H1 (cell line): ENCODE data around the gene WNT9A. TPM values are rescaled to one million over a fixed set of nuclear protein-coding genes. Genes with fewer than 3 reads are reported as not detected.
A peak's percentile ranks its signal among the peaks of the same experiment; 100 is the strongest.

Experiments used
- CTCF ChIA-PET: fragments of 300-600 bp; sonication (Branson Sonifier 250); formaldehyde crosslinking; loops from one replicate; lab custom pipeline; 2021; ENCODE audit not compliant: partially characterized antibody; lab: Charles Lee
- POLR2A ChIA-PET: fragments of 300-600 bp; sonication (Branson Sonifier 250); formaldehyde crosslinking; loops from one replicate; lab custom pipeline; 2021; ENCODE audit warnings: inconsistent platforms; ENCODE audit not compliant: partially characterized antibody; lab: Charles Lee
- DNase-seq, 2 experiments: peaks; one replicate each; pipeline versions ENCODE4 v3.0.0 to v3.0.0-alpha.2; 2010 to 2022; ENCODE audit warnings: low spot score in 2 of 2, low read depth in 1 of 2, mixed read lengths in 1 of 2
- FAIRE-seq: peaks from 2 replicates; lab custom pipeline; 2011; peaks lifted over from hg19 to GRCh38; lab: Jason Lieb, UNC
- H2AFZ ChIP-seq: 2 replicates; pipeline ENCODE4 v1.8.1; 2012; ENCODE audit warnings: low read length, inconsistent platforms
- H2AK5ac ChIP-seq: 2 replicates; pipeline ENCODE4 v1.6.1; 2013; ENCODE audit warnings: low read depth, low read length
- H2BK120ac ChIP-seq: replicated peaks from 2 replicates; pipeline ENCODE3; 2013; ENCODE audit warnings: low read depth, low read length, inconsistent platforms
- H2BK12ac ChIP-seq: 2 replicates; pipeline ENCODE4 v1.6.1; 2013; ENCODE audit warnings: low read depth, low read length
- H2BK15ac ChIP-seq: 2 replicates; pipeline ENCODE4 v1.6.1; 2013; ENCODE audit warnings: low read length
- H2BK20ac ChIP-seq: 2 replicates; pipeline ENCODE4 v1.6.1; 2013; ENCODE audit warnings: low read length
- H2BK5ac ChIP-seq: 2 replicates; pipeline ENCODE4 v1.6.1; 2013; ENCODE audit warnings: low read depth, low read length
- H3K14ac ChIP-seq: 2 replicates; pipeline ENCODE4 v1.6.1; 2013; ENCODE audit warnings: inconsistent platforms; ENCODE audit not compliant: insufficient read length
- H3K18ac ChIP-seq: 2 replicates; pipeline ENCODE4 v1.6.1; 2013; ENCODE audit warnings: low read length; ENCODE audit errors: extremely low read depth
- H3K23ac ChIP-seq: 2 replicates; pipeline ENCODE4 v1.6.1; 2013; ENCODE audit warnings: inconsistent platforms; ENCODE audit not compliant: insufficient read length
- H3K23me2 ChIP-seq: 2 replicates; pipeline ENCODE4 v1.6.1; 2013; ENCODE audit warnings: low read depth, low read length
- H3K27ac ChIP-seq: 2 replicates; pipeline ENCODE4 v1.6.1; 2011; ENCODE audit warnings: low read depth, low read length, inconsistent platforms
- H3K27me3 ChIP-seq, 4 experiments: replicated peaks in 1 of 4; 1 replicate in 1 of 4; 2 replicates in 3 of 4; pipeline versions ENCODE4 v1.6.1 to v1.8.1; 2011 to 2013; ENCODE audit warnings: low read length in 3 of 4, mild to moderate bottlenecking in 3 of 4, inconsistent platforms in 2 of 4, mixed read lengths in 2 of 4, moderate library complexity in 1 of 4; ENCODE audit not compliant: control insufficient read depth in 3 of 4, insufficient read depth in 3 of 4; ENCODE audit errors: extremely low read depth in 1 of 4
- H3K36me3 ChIP-seq, 4 experiments: 2 replicates each; pipeline versions ENCODE4 v1.6.1 to v1.8.1; 2011 to 2013; ENCODE audit warnings: mild to moderate bottlenecking in 4 of 4, low read length in 3 of 4, moderate library complexity in 2 of 4, control low read depth in 1 of 4, inconsistent platforms in 1 of 4; ENCODE audit not compliant: insufficient read depth in 4 of 4, control insufficient read depth in 2 of 4
- H3K4ac ChIP-seq: replicated peaks from 2 replicates; pipeline ENCODE3; 2013; ENCODE audit warnings: low read length, low read depth, mixed read lengths, inconsistent platforms; ENCODE audit not compliant: insufficient read length
- H3K4me1 ChIP-seq, 4 experiments: replicated peaks in 1 of 4; 1 replicate in 1 of 4; 2 replicates in 3 of 4; pipeline versions ENCODE4 v1.6.1 to v1.8.1; 2011 to 2013; ENCODE audit warnings: low read length in 3 of 4, inconsistent platforms in 2 of 4, mixed read lengths in 1 of 4; ENCODE audit not compliant: insufficient read depth in 4 of 4, control insufficient read depth in 3 of 4
- H3K4me2 ChIP-seq, 2 experiments: 2 replicates each; pipeline versions ENCODE4 v1.6.1 to v1.8.1; 2011 to 2013; ENCODE audit warnings: low read depth in 2 of 2, low read length in 2 of 2, control low read depth in 1 of 2, inconsistent platforms in 1 of 2, mild to moderate bottlenecking in 1 of 2; ENCODE audit not compliant: insufficient read depth in 1 of 2
- H3K4me3 ChIP-seq, 4 experiments: fragments of 200-600, 300-600 bp in 1 of 4; sonication (generic), shearing (Covaris generic), sonication (Bioruptor Twin) in 1 of 4; 2 replicates each; pipeline versions ENCODE4 v1.5.1 to v1.8.1; 2011 to 2016; ENCODE audit warnings: low read length in 4 of 4, low read depth in 3 of 4, control low read depth in 2 of 4, inconsistent platforms in 2 of 4, mild to moderate bottlenecking in 2 of 4, mixed read lengths in 1 of 4, moderate library complexity in 1 of 4; ENCODE audit not compliant: insufficient read depth in 2 of 4; ENCODE audit errors: extremely low read depth in 1 of 4
- H3K56ac ChIP-seq: replicated peaks from 2 replicates; pipeline ENCODE3; 2013; ENCODE audit warnings: low read depth, mild to moderate bottlenecking, mixed read lengths, low read length, inconsistent platforms; ENCODE audit not compliant: insufficient read length
- H3K79me1 ChIP-seq: 2 replicates; pipeline ENCODE4 v1.6.1; 2013; ENCODE audit warnings: low read depth, low read length, control low read depth
- H3K79me2 ChIP-seq, 2 experiments: 2 replicates each; pipeline versions ENCODE4 v1.6.1 to v1.8.1; 2012 to 2013; ENCODE audit warnings: low read length in 2 of 2, mild to moderate bottlenecking in 2 of 2, inconsistent platforms in 1 of 2; ENCODE audit not compliant: insufficient read depth in 2 of 2, control insufficient read depth in 1 of 2
- H3K9ac ChIP-seq, 4 experiments: replicated peaks in 1 of 4; 1 replicate in 1 of 4; 2 replicates in 3 of 4; pipeline versions ENCODE4 v1.6.1 to v1.8.1; 2011 to 2013; ENCODE audit warnings: low read depth in 3 of 4, low read length in 3 of 4, control low read depth in 2 of 4, mild to moderate bottlenecking in 2 of 4, moderate library complexity in 2 of 4, inconsistent platforms in 1 of 4; ENCODE audit errors: extremely low read depth in 1 of 4
- H3K9me3 ChIP-seq, 2 experiments: 2 replicates each; pipeline versions ENCODE4 v1.6.1 to v1.8.1; 2012 to 2013; ENCODE audit warnings: mild to moderate bottlenecking in 2 of 2, moderate library complexity in 2 of 2, control low read depth in 1 of 2, inconsistent platforms in 1 of 2, low read depth in 1 of 2, low read length in 1 of 2, mixed read lengths in 1 of 2; ENCODE audit not compliant: insufficient read depth in 2 of 2
- H4K20me1 ChIP-seq, 2 experiments: replicated peaks in 1 of 2; 2 replicates each; pipeline versions ENCODE3 to v1.8.1; 2011 to 2013; ENCODE audit warnings: inconsistent platforms in 2 of 2, low read length in 2 of 2, mild to moderate bottlenecking in 1 of 2; ENCODE audit not compliant: insufficient read depth in 2 of 2, control insufficient read depth in 1 of 2
- H4K5ac ChIP-seq: 2 replicates; pipeline ENCODE4 v1.6.1; 2013; ENCODE audit warnings: low read length, low read depth, mixed read lengths, inconsistent platforms; ENCODE audit not compliant: insufficient read length
- H4K8ac ChIP-seq: 2 replicates; pipeline ENCODE4 v1.8.0; 2013; ENCODE audit warnings: mild to moderate bottlenecking, moderate library complexity, low read length, inconsistent platforms; ENCODE audit not compliant: insufficient read depth; ENCODE audit errors: extremely low read depth
- H4K91ac ChIP-seq: replicated peaks from 2 replicates; pipeline ENCODE3; 2013; ENCODE audit warnings: low read length, mixed read lengths, inconsistent platforms; ENCODE audit not compliant: insufficient read length
- CHD1 ChIP-seq: IDR thresholded peaks from 2 replicates; pipeline ENCODE4 v1.6.1; 2012; ENCODE audit warnings: low read depth, low read length, improper control_type of control experiment
- EGR1 ChIP-seq: IDR thresholded peaks from 2 replicates; pipeline ENCODE4 v1.6.1; 2011; ENCODE audit warnings: low read depth, low read length, borderline replicate concordance
- SRF ChIP-seq: IDR thresholded peaks from 2 replicates; pipeline ENCODE4 v1.6.1; 2011; ENCODE audit warnings: mild to moderate bottlenecking, low read depth, low read length, moderate library complexity
- TCF12 ChIP-seq: IDR thresholded peaks from 2 replicates; pipeline ENCODE4 v1.6.1; 2011; ENCODE audit warnings: low read depth, mild to moderate bottlenecking, low read length
- ZNF274 ChIP-seq: IDR thresholded peaks from 2 replicates; pipeline ENCODE4 v1.7.0; 2012; ENCODE audit warnings: low read length, borderline replicate concordance; ENCODE audit errors: extremely low read depth
- WGBS, 2 experiments: shearing (Covaris generic) in 1 of 2; methylation state at CpG; one replicate each; pipeline versions ENCODE4 v1.1.6 to v1.1.7; 2013 to 2015; ENCODE audit warnings: low lambda C conversion rate in 2 of 2, mixed read lengths in 2 of 2, inconsistent platforms in 1 of 2, low coverage in 1 of 2, missing lambda C conversion rate in 1 of 2; ENCODE audit not compliant: insufficient replicate concordance in 2 of 2, insufficient coverage in 1 of 2, insufficient read length in 1 of 2; ENCODE audit errors: extremely low coverage in 1 of 2, missing lambda C conversion rate in 1 of 2; 5-methylcytosine and 5-hydroxymethylcytosine counted together
- polyA plus RNA-seq, 7 experiments: library from polyadenylated mRNA; depleted of rRNA in 3 of 7; stranded (reverse) in 5 of 7; unstranded in 2 of 7; fragments of >200 nt in 5 of 7; fragments of 200-250 nt in 2 of 7; gene quantifications; 1 replicate in 5 of 7; 2 replicates in 1 of 7; 4 replicates in 1 of 7; pipeline versions ENCODE4 v1.2.1 to v1.2.3, GENCODE V29; 2011 to 2013; ENCODE audit warnings: missing spikeins in 2 of 7, mixed read lengths in 2 of 7
- total RNA-seq: library from RNA; stranded (reverse); fragmentation: NEBNext Ultra II Directional; extraction: Animal tissue kit (Norgen Biotek cat#: 25700); gene quantifications from 2 replicates; pipeline ENCODE4 v1.2.1, GENCODE V29; 2021
- TF ChIP-seq, protein P1 (sequence below), 3 experiments: IDR thresholded peaks; 1 replicate in 2 of 3; 2 replicates in 1 of 3; pipeline versions ENCODE4 v1.5.1 to v1.6.1; 2011; ENCODE audit warnings: low read length in 3 of 3, mild to moderate bottlenecking in 3 of 3, inconsistent platforms in 2 of 3, low read depth in 1 of 3, moderate library complexity in 1 of 3; ENCODE audit not compliant: insufficient read depth in 1 of 3; ENCODE audit errors: control extremely low read depth in 1 of 3

Gene WNT9A
- total and polyA plus RNA-seq, 2 of the 8 experiments (the other 6 are each of a cell fraction or from before 2014, with no cell fraction given), result 1.1 to 1.5 TPM

DNA sequence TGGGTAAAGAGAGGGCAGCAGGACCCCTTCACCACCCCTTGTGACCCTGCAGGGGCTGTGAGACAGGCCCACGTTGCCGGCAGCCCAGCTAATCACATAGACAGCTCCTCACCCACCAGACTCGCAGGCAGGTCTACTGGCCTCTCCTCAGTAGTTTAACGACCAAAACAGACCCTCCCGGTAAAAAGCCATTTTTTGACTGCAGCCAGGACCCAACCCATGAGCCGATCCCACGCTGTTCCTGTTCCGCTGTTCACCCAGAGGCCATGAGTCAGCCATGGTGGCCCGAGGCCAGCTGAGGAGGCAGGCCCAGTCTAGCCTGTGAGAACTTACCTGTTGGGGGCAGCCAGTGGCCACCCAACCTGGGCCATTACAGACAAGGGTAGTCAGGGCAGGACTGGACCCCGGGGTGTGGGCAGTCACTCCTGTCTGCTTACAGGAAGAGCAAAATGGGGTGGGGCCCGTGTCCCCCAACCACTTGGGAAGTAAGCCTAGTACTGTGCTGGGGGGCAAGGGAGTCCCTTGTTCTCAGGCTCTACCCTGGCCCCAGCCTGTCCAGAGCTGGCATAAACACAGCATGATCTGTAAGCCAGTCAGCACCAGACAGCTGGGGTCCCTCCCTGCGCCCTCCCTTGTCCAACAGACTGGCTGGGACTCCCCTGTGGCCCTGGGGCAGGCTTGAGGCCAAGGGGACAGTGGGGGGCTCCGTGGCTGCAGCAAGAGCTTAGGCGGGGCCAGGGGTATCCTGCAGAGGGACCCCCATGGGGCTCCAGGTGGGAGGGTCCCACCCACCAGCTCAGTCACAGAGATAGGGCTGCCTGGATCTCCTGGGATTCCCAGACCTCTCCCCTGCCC is 61.9 kb downstream of the WNT9A start:
- Histone ChIP-seq H3K36me3 (no peaks in the 10 kb centered on the region), H2BK15ac (no peak overlapping the region; the same call in 1 of the 2 replicates), H2BK20ac (no peak overlapping the region), H3K4me2 (peak overlapping the region; percentile 75 to 88; a peak in 2 of 4 replicates), H4K5ac (no peak overlapping the region), H4K91ac (peak overlapping the region; percentile 36), H3K4me3 (no peak overlapping the region), H3K27me3 (no peaks in the 10 kb centered on the region; a peak in 2 of 7 replicates), H3K9ac (no peak overlapping the region), H4K20me1 (no peaks in the 10 kb centered on the region), H3K23me2 (peaks cover 13% of the 10 kb centered on the region; the same call in 1 of the 2 replicates), H3K14ac (no peak overlapping the region), H3K79me1 (no peaks in the 10 kb centered on the region), H3K56ac (no peak overlapping the region), H3K23ac (no peak overlapping the region), H3K9me3 (no peaks in the 10 kb centered on the region), H2BK12ac (no peak overlapping the region; the same call in 1 of the 2 replicates), H2AK5ac (no peak overlapping the region), H2BK5ac (no peak overlapping the region), H2BK120ac (no peak overlapping the region), H2AFZ (no peak overlapping the region), H3K18ac (peak overlapping the region; percentile 60), H3K4ac (no peak overlapping the region), H3K27ac (no peak overlapping the region), H3K4me1 (peaks cover 0 to 17% (median 11%) of the 10 kb centered on the region in 4 experiments; a peak in 6 of 7 replicates), H4K8ac (no peak overlapping the region; the same call in 1 of the 2 replicates)
- POLR2A ChIA-PET, result interaction anchor here (1.6 to 2.0 kb wide), 2 partner anchors 33 to 92 kb away, joined by 3 to 5 read pairs; no protein-coding TSS in a partner anchor
- 77% methylated on average over 11 of the region's 14 CpGs; no CpG with 5 or more reads in 1 of the 2 experiments for WGBS, 2 experiments
- no peak for FAIRE-seq
- CTCF ChIA-PET, result interaction anchor here (0.9 to 2.4 kb wide), 3 partner anchors 14 to 124 kb away, joined by 3 to 5 read pairs (median 3); no protein-coding TSS in a partner anchor
- peak in 1 of 2 experiments; percentile 51 for DNase-seq
- TF ChIP-seq ZNF274 (no peak), SRF (no peak), CHD1 (no peak), EGR1 (no peak), TCF12 (no peak)
- TF ChIP-seq, protein P1, sequence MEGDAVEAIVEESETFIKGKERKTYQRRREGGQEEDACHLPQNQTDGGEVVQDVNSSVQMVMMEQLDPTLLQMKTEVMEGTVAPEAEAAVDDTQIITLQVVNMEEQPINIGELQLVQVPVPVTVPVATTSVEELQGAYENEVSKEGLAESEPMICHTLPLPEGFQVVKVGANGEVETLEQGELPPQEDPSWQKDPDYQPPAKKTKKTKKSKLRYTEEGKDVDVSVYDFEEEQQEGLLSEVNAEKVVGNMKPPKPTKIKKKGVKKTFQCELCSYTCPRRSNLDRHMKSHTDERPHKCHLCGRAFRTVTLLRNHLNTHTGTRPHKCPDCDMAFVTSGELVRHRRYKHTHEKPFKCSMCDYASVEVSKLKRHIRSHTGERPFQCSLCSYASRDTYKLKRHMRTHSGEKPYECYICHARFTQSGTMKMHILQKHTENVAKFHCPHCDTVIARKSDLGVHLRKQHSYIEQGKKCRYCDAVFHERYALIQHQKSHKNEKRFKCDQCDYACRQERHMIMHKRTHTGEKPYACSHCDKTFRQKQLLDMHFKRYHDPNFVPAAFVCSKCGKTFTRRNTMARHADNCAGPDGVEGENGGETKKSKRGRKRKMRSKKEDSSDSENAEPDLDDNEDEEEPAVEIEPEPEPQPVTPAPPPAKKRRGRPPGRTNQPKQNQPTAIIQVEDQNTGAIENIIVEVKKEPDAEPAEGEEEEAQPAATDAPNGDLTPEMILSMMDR (IDR thresholded peaks at IDR 0.05; ENCODE audit: control extremely low read depth in 1 of 3, insufficient read depth in 1 of 3, low read depth in 1 of 3, low read length in 3 of 3), result no peak
- TF ChIP-seq, all 59 proteins: peak for 0
- H3K79me2 ChIP-seq, result no peaks in the 10 kb centered on the region
